Natural killer cell (primary cell): ENCODE data around the gene SMAD3. TPM values are rescaled to one million over a fixed set of nuclear protein-coding genes. Genes with fewer than 3 reads are reported as not detected.
A peak's percentile ranks its signal among the peaks of the same experiment; 100 is the strongest.

ENCODE experiments used
- ATAC-seq, 3 donors: fragments of 150-1000 bp in 2 of 3; fragments of 200-7000 bp in 1 of 3; cut with Tn5 transposase; 1 replicate in 1 of 3; 2 replicates in 2 of 3; pipeline ENCODE4 v1.10.0; 2021; ENCODE audit warnings: mild to moderate bottlenecking in 2 of 3, moderate library complexity in 2 of 3
- DNase-seq, 2 donors: peaks; one replicate each; pipeline versions ENCODE4 v3.0.0 to v3.0.0-alpha.2; 2013 to 2021; ENCODE audit warnings: mixed read lengths in 1 of 2
- H3K27ac ChIP-seq: one replicate; pipeline ENCODE4 v1.5.1; 2013; ENCODE audit warnings: mild to moderate bottlenecking, low read length
- H3K27me3 ChIP-seq: one replicate; pipeline ENCODE4 v1.6.1; 2013; ENCODE audit warnings: low read length; ENCODE audit not compliant: control insufficient read depth, insufficient read depth
- H3K36me3 ChIP-seq: one replicate; pipeline ENCODE4 v1.6.1; 2013; ENCODE audit warnings: low read length; ENCODE audit not compliant: control insufficient read depth, insufficient read depth
- H3K4me1 ChIP-seq: one replicate; pipeline ENCODE4 v1.6.1; 2013; ENCODE audit warnings: low read length; ENCODE audit not compliant: control insufficient read depth, insufficient read depth
- H3K4me3 ChIP-seq: one replicate; pipeline ENCODE4 v1.5.1; 2013; ENCODE audit warnings: low read length
- H3K9me3 ChIP-seq: one replicate; pipeline ENCODE4 v1.6.1; 2013; ENCODE audit warnings: low read length; ENCODE audit not compliant: control insufficient read depth, insufficient read depth
- H3K27ac Mint-ChIP-seq, 2 donors: one replicate each; pipeline ENCODE4 v1.8.0; 2022; ENCODE audit warnings: mild to moderate bottlenecking in 2 of 2, mixed read lengths in 2 of 2, moderate library complexity in 1 of 2
- H3K27me3 Mint-ChIP-seq, 2 donors: one replicate each; pipeline ENCODE4 v1.8.0; 2022; ENCODE audit warnings: low read depth in 2 of 2, mixed read lengths in 2 of 2
- H3K36me3 Mint-ChIP-seq: one replicate; pipeline ENCODE4 v1.8.0; 2022; ENCODE audit warnings: mixed read lengths
- H3K4me1 Mint-ChIP-seq, 2 donors: one replicate each; pipeline ENCODE4 v1.8.0; 2022; ENCODE audit warnings: mixed read lengths in 2 of 2
- H3K4me3 Mint-ChIP-seq: one replicate; pipeline ENCODE4 v1.8.0; 2022; ENCODE audit warnings: mild to moderate bottlenecking, moderate library complexity, mixed read lengths
- H3K9me3 Mint-ChIP-seq, 2 donors: one replicate each; pipeline ENCODE4 v1.8.0; 2022; ENCODE audit warnings: mixed read lengths in 2 of 2
- CTCF ChIP-seq: fragments of 200-600 bp; IDR thresholded peaks from one replicate; pipeline ENCODE4 v1.8.0; 2022; ENCODE audit warnings: antibody characterized with exemption
- WGBS: methylation state at CpG from one replicate; pipeline ENCODE4 v1.1.7; 2013; ENCODE audit warnings: missing lambda C conversion rate; ENCODE audit not compliant: insufficient coverage; 5-methylcytosine and 5-hydroxymethylcytosine counted together
- intact Hi-C: fragments of 100-400 bp; cut with micrococcal nuclease; formaldehyde crosslinking; loops from one replicate; pipeline ENCODE4 v1.14.2; 2022
- total RNA-seq, 4 donors: library from RNA; stranded (reverse); fragments of 120-200 nt in 1 of 4; gene quantifications; one replicate each; pipeline versions ENCODE4 v1.2.3 to v1.2.4, GENCODE V29; 2013 to 2022

Gene SMAD3
- total RNA-seq, 3 donors from 2014 or later (not counting 1 experiment from before 2014, with no cell fraction given) = 47.1 to 72.6 (median 63.0) TPM

DNA sequence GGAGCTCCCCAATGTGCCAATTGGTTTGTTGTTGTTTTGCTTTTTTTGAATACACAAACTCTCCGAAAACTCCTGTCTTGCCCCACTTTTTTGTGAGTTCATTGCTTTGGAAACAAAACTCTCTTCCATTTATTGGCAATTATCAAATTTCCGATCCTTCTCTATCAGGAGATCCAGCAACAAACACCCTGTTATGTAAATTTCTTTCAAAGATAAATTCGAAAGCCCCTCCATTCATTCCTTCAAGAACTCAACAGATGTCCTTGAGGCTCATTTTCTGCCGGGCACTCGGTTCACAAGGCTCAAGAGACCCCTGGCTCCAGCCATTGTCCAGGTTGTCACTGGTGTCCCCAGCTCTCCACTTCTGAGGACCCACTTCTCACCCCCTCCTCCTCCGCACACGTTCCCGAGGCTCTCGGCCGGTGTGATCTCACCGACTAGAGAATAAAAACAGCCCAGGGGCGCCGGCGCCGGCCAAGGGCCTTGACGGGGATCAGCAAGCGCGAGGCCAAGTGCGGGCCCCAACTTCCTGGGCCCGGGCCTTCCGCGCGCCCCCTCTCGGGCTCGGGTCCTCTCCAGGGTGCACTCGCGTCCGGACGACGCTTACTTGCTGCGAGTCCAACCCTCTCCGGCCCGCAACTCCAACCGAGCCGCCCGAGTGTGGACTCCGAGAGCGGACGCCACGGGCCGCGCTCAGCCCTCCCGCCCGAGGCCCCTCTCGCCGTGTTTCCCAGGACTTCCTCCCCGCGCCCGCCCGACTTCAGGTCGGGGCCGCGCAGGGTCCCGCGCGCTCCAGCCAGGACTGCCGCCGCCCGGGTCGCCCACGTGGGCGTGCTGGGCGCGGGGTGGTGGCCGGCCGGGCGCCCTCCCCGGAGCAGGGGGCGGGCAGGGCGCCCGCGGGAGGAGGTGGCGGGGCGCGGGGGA is 533 bp upstream of the SMAD3 start:
- peak; percentile 10 to 52 (median 20) for ATAC-seq
- Mint-ChIP-seq H3K4me1 (peaks cover 40 to 45% of the 10 kb centered on the region in 2 donors), H3K9me3 (no peaks in the 10 kb centered on the region), H3K27me3 (no peaks in the 10 kb centered on the region), H3K4me3 (peak overlapping the region; percentile 81), H3K36me3 (no peaks in the 10 kb centered on the region), H3K27ac (peak overlapping the region; percentile 61 to 92)
- 5% methylated on average over 75 of the region's 75 CpGs for WGBS
- Histone ChIP-seq H3K27me3 (no peaks in the 10 kb centered on the region), H3K27ac (peak overlapping the region; percentile 43), H3K9me3 (no peaks in the 10 kb centered on the region), H3K36me3 (no peaks in the 10 kb centered on the region), H3K4me1 (peaks cover 47% of the 10 kb centered on the region), H3K4me3 (peak overlapping the region; percentile 57)
- DNase-seq = peak; percentile 46 to 63
- no peak for TF ChIP-seq CTCF
- intact Hi-C loops = loop anchor here (2.0 to 5.0 kb wide), 2 partner anchors 57 to 190 kb away; partner anchors contain the start of genes AAGAB and IQCH

DNA sequence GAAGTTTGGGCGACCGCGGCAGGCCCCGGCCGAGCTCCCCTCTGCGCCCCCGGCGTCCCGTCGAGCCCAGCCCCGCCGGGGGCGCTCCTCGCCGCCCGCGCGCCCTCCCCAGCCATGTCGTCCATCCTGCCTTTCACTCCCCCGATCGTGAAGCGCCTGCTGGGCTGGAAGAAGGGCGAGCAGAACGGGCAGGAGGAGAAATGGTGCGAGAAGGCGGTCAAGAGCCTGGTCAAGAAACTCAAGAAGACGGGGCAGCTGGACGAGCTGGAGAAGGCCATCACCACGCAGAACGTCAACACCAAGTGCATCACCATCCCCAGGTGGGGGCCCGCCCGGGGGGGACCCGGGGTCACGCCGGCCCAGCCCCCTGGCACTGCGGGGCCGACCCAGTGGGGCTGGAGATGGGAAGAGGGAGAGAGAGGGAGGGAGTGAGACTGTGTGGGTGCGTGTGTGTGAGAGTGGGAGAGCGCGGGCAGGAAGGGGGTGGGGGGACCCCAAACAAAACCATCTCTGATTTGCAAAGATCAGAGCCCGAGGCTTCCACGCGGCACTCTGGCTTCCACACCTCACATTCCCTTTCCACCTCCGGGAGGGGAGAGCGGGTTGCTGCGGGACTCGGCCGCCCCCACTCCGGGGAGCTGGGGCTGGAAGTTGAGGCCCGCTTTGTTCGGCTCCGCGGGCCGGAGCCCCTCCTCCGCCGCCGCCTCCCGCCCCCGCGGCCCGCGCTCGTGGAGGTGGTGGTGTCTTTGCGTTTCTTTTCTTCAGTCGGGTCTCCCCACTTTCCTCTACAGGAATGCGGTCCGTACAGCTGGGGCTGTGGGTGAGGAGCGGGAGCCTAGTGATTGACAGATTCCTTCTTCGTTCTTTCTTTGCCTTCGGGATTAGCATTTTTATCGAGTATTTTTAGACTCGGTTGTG is 898 bp downstream of the SMAD3 start:
- Histone ChIP-seq H3K4me3 (peak overlapping the region; percentile 89), H3K27me3 (no peaks in the 10 kb centered on the region), H3K9me3 (no peaks in the 10 kb centered on the region), H3K4me1 (peaks cover 50% of the 10 kb centered on the region), H3K36me3 (no peaks in the 10 kb centered on the region), H3K27ac (peak overlapping the region; percentile 63)
- intact Hi-C loops = loop anchor here (5.0 kb wide), 1 partner anchor 56 kb away; no protein-coding TSS in a partner anchor
- Mint-ChIP-seq H3K4me3 (peak overlapping the region; percentile 93), H3K36me3 (no peaks in the 10 kb centered on the region), H3K27me3 (no peaks in the 10 kb centered on the region), H3K27ac (peak overlapping the region; percentile 87 to 92), H3K9me3 (no peaks in the 10 kb centered on the region), H3K4me1 (peaks cover 46 to 55% of the 10 kb centered on the region in 2 donors)
- DNase-seq (peak in 1 of 2 donors; percentile 53), ATAC-seq (peak; percentile 14 to 35 (median 18))
- under 1% methylated on average over 60 of the region's 72 CpGs for WGBS
- no peak for TF ChIP-seq CTCF

DNA sequence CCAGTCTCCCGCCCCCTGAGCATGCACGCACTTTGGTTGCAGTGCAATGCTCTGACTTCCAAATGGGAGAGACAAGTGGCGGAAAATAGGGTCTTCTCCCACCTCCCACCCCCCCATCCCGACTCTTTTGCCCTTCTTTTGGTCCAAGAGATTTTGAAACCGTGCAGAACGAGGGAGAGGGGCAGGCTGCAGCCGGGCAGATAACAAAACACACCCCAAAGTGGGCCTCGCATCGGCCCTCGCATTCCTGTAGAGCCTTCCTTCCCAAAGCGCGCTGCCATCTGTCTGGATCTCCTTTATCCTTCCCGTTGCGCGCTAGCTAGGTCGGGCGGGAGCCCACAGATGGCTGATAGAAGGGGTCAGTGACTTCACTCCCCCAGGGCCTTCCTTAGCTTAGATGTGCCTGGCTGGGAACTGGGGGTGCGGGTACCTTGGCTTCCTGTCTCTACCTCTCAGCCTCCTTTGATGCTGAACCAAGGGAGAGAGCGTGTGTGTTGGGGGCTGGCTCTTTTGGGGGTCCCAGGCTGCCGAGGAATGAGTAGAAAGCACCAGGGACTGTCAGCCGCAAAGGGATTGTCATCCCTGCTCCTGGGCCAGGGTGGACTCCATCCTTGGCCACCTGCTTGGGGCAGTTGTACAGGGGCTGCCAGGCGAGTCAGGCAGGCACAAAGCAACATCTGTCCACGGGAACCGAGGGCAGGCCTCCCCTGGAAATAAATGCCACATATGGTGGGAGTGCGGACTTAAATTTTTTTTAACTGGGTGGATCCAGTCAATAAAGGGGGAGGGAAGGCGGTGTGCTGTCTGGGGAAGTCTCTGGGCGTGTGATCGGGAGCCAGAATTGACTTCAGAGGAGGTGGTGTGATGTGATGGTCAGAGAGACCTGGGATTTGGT is 1.8 kb downstream of the SMAD3 start:
- Mint-ChIP-seq H3K36me3 (no peaks in the 10 kb centered on the region), H3K4me1 (peaks cover 47 to 57% of the 10 kb centered on the region in 2 donors), H3K4me3 (peak overlapping the region; percentile 93), H3K27me3 (no peaks in the 10 kb centered on the region), H3K9me3 (no peaks in the 10 kb centered on the region), H3K27ac (peak overlapping the region; percentile 87 to 92)
- no peaks in the 10 kb centered on the region for H3K9me3 ChIP-seq
- TF ChIP-seq CTCF = no peak
- peak overlapping the region; percentile 89 for H3K4me3 ChIP-seq
- intact Hi-C loops = loop anchor here (5.0 kb wide), 1 partner anchor 55 kb away; no protein-coding TSS in a partner anchor
- 24% methylated on average over 28 of the region's 28 CpGs for WGBS
- peak overlapping the region; percentile 27 for H3K27ac ChIP-seq
- no peak for ATAC-seq
- peaks cover 50% of the 10 kb centered on the region for H3K4me1 ChIP-seq
- no peaks in the 10 kb centered on the region for H3K36me3 ChIP-seq
- DNase-seq = peak in 1 of 2 donors; percentile 28
- no peaks in the 10 kb centered on the region for H3K27me3 ChIP-seq
